ENCODE results near the gene GGNBP2.

DNA sequence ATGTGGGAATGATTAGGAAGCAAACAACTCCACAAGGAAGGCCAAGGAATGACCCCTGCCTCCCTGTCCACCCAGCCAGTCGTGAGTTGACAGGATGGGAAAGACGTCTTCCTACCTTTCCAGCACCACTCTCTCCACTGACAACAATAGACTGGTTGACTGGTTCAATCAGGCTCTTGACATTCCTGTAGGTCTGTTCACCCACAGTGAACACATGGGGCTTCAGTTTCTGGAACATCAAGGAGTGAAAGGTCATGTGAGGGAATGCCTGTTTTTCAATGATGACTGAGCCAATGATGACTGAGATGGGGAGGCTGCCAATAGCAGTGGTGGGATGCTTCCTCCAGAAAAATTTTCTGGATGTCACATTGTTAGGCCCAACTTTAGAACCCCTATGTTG, 19.6 kb upstream of the GGNBP2 start:
- TF ChIP-seq POLR2A (IDR thresholded peaks at IDR 0.05), result no peak
- TF ChIP-seq, protein P1, sequence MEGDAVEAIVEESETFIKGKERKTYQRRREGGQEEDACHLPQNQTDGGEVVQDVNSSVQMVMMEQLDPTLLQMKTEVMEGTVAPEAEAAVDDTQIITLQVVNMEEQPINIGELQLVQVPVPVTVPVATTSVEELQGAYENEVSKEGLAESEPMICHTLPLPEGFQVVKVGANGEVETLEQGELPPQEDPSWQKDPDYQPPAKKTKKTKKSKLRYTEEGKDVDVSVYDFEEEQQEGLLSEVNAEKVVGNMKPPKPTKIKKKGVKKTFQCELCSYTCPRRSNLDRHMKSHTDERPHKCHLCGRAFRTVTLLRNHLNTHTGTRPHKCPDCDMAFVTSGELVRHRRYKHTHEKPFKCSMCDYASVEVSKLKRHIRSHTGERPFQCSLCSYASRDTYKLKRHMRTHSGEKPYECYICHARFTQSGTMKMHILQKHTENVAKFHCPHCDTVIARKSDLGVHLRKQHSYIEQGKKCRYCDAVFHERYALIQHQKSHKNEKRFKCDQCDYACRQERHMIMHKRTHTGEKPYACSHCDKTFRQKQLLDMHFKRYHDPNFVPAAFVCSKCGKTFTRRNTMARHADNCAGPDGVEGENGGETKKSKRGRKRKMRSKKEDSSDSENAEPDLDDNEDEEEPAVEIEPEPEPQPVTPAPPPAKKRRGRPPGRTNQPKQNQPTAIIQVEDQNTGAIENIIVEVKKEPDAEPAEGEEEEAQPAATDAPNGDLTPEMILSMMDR (IDR thresholded peaks at IDR 0.05), result no peak

All from body of pancreas (tissue), 4 donors.